ENCODE results near the gene OBSL1.

GRCh38 chr2:219569041-219569440 lies 2.3 kb downstream of the OBSL1 start:
- TF ChIP-seq JUND (IDR thresholded peaks at IDR 0.05) (no peak), HNF4G (IDR thresholded peaks at IDR 0.05) (no peak), REST (IDR thresholded peaks at IDR 0.05) (no peak), TAF1 (conservative IDR thresholded peaks at IDR 0.05) (no peak)

Data from liver (tissue), 2 donors.